Measurements from ENCODE around the gene PADI2. TPM values are rescaled to one million over a fixed set of nuclear protein-coding genes. Genes with fewer than 3 reads are reported as not detected.
"Not testable (repeated sequence)": the region's sequence is repeated elsewhere in the genome, so short reads cannot be mapped to it uniquely, and the experiment has no call there.

The PADI2 gene
- total and polyA plus RNA-seq, 2 donors, result 0.48 to 5.6 TPM

- Histone ChIP-seq H3K4me1 (ENCODE audit: insufficient read depth) (no peaks in the 10 kb centered on the region), H3K27ac (ENCODE audit: low read depth) (no peak overlapping the region), H3K36me3 (ENCODE audit: insufficient read depth) (no peaks in the 10 kb centered on the region), H3K4me3 (ENCODE audit: low read depth, low read length) (no peak overlapping the region)
- WGBS, result 88% methylated on average over 16 of the region's 16 CpGs
- DNase-seq (ENCODE audit: extremely low spot score), result no peak
These were observed 40.0 kb downstream of the PADI2 start for GRCh38 chr1:17078991-17079868.

- DNase-seq (ENCODE audit: extremely low spot score), result no peak
- no peaks in the 10 kb centered on the region for H3K36me3 ChIP-seq (ENCODE audit: insufficient read depth)
- H3K27ac ChIP-seq (ENCODE audit: low read depth), result no peak overlapping the region
- WGBS, result 79% methylated on average over 17 of the region's 17 CpGs
- no peaks in the 10 kb centered on the region for H3K4me1 ChIP-seq (ENCODE audit: insufficient read depth)
- H3K4me3 ChIP-seq (ENCODE audit: low read depth, low read length), result no peak overlapping the region
These were observed 43.6 kb downstream of the PADI2 start for GRCh38 chr1:17075470-17076255.

GRCh38 chr1:17071794-17072193 is 47.5 kb downstream of the PADI2 start:
- 81% methylated on average over 6 of the region's 6 CpGs for WGBS
- DNase-seq (ENCODE audit: extremely low spot score), result no peak
- H3K4me1 ChIP-seq (ENCODE audit: insufficient read depth), result no peaks in the 10 kb centered on the region
- no peak overlapping the region for H3K4me3 ChIP-seq (ENCODE audit: low read depth, low read length)
- H3K27ac ChIP-seq (ENCODE audit: low read depth), result no peak overlapping the region
- no peaks in the 10 kb centered on the region for H3K36me3 ChIP-seq (ENCODE audit: insufficient read depth)

- H3K4me1 ChIP-seq (ENCODE audit: insufficient read depth), result no peaks in the 10 kb centered on the region
- H3K27ac ChIP-seq (ENCODE audit: low read depth), result no peak overlapping the region
- DNase-seq (ENCODE audit: extremely low spot score), result no peak
- no peaks in the 10 kb centered on the region for H3K36me3 ChIP-seq (ENCODE audit: insufficient read depth)
- WGBS, result 71% methylated on average over 10 of the region's 10 CpGs
- no peak overlapping the region for H3K4me3 ChIP-seq (ENCODE audit: low read depth, low read length)
These were observed 49.1 kb downstream of the PADI2 start for GRCh38 chr1:17070163-17070525.

GRCh38 chr1:17069452-17070162 is 49.6 kb downstream of the PADI2 start:
- Histone ChIP-seq H3K36me3 (ENCODE audit: insufficient read depth) (no peaks in the 10 kb centered on the region), H3K4me3 (ENCODE audit: low read depth, low read length) (no peak overlapping the region), H3K4me1 (ENCODE audit: insufficient read depth) (no peaks in the 10 kb centered on the region), H3K27ac (ENCODE audit: low read depth) (no peak overlapping the region)
- 90% methylated on average over 6 of the region's 6 CpGs for WGBS
- DNase-seq (ENCODE audit: extremely low spot score), result no peak

GRCh38 chr1:17068789-17069188 is 50.5 kb downstream of the PADI2 start:
- Histone ChIP-seq H3K27ac (ENCODE audit: low read depth) (no peak overlapping the region), H3K4me1 (ENCODE audit: insufficient read depth) (no peaks in the 10 kb centered on the region), H3K36me3 (ENCODE audit: insufficient read depth) (no peaks in the 10 kb centered on the region), H3K4me3 (ENCODE audit: low read depth, low read length) (no peak overlapping the region)
- 83% methylated on average over 12 of the region's 12 CpGs for WGBS
- no peak for DNase-seq (ENCODE audit: extremely low spot score)

GRCh38 chr1:17067465-17068240 is 51.6 kb downstream of the PADI2 start:
- no peaks in the 10 kb centered on the region for H3K4me1 ChIP-seq (ENCODE audit: insufficient read depth)
- no peak overlapping the region for H3K27ac ChIP-seq (ENCODE audit: low read depth)
- no peak for DNase-seq (ENCODE audit: extremely low spot score)
- no peaks in the 10 kb centered on the region for H3K36me3 ChIP-seq (ENCODE audit: insufficient read depth)
- no peak overlapping the region for H3K4me3 ChIP-seq (ENCODE audit: low read depth, low read length)
- WGBS, result 84% methylated on average over 10 of the region's 10 CpGs

- no peak overlapping the region for H3K4me3 ChIP-seq (ENCODE audit: low read depth, low read length)
- no peak overlapping the region for H3K27ac ChIP-seq (ENCODE audit: low read depth)
- 73% methylated on average over 3 of the region's 3 CpGs for WGBS
- no peak for DNase-seq (ENCODE audit: extremely low spot score)
- no peaks in the 10 kb centered on the region for H3K36me3 ChIP-seq (ENCODE audit: insufficient read depth)
- no peaks in the 10 kb centered on the region for H3K4me1 ChIP-seq (ENCODE audit: insufficient read depth)
These were observed 52.2 kb downstream of the PADI2 start for GRCh38 chr1:17067069-17067426.

- no peak overlapping the region for H3K27ac ChIP-seq (ENCODE audit: low read depth)
- no peaks in the 10 kb centered on the region for H3K36me3 ChIP-seq (ENCODE audit: insufficient read depth)
- no peak for DNase-seq (ENCODE audit: extremely low spot score)
- H3K4me3 ChIP-seq (ENCODE audit: low read depth, low read length), result no peak overlapping the region
- no peaks in the 10 kb centered on the region for H3K4me1 ChIP-seq (ENCODE audit: insufficient read depth)
- WGBS, result 81% methylated on average over 11 of the region's 11 CpGs
These were observed 52.7 kb downstream of the PADI2 start for GRCh38 chr1:17066361-17067068.

GRCh38 chr1:17065666-17066065 is 53.6 kb downstream of the PADI2 start:
- H3K27ac ChIP-seq (ENCODE audit: low read depth), result no peak overlapping the region
- no peak for DNase-seq (ENCODE audit: extremely low spot score)
- H3K4me3 ChIP-seq (ENCODE audit: low read depth, low read length), result no peak overlapping the region
- no peaks in the 10 kb centered on the region for H3K4me1 ChIP-seq (ENCODE audit: insufficient read depth)
- no peaks in the 10 kb centered on the region for H3K36me3 ChIP-seq (ENCODE audit: insufficient read depth)
- WGBS, result 84% methylated on average over 7 of the region's 7 CpGs

- not testable (repeated sequence) for H3K27ac ChIP-seq (ENCODE audit: low read depth); H3K4me1 ChIP-seq (ENCODE audit: insufficient read depth); DNase-seq (ENCODE audit: extremely low spot score); H3K36me3 ChIP-seq (ENCODE audit: insufficient read depth); H3K4me3 ChIP-seq (ENCODE audit: low read depth, low read length)
- WGBS, result 80% methylated on average over 7 of the region's 7 CpGs
These were observed 56.5 kb downstream of the PADI2 start for GRCh38 chr1:17062751-17063150.

- no peak for DNase-seq (ENCODE audit: extremely low spot score)
- WGBS, result 75% methylated on average over 2 of the region's 2 CpGs
- Histone ChIP-seq H3K4me3 (ENCODE audit: low read depth, low read length) (no peak overlapping the region), H3K36me3 (ENCODE audit: insufficient read depth) (no peaks in the 10 kb centered on the region), H3K27ac (ENCODE audit: low read depth) (no peak overlapping the region), H3K4me1 (ENCODE audit: insufficient read depth) (no peaks in the 10 kb centered on the region)
These were observed 57.4 kb downstream of the PADI2 start for GRCh38 chr1:17061892-17062291.

- Histone ChIP-seq H3K4me1 (ENCODE audit: insufficient read depth) (peaks cover 1% of the 10 kb centered on the region), H3K36me3 (ENCODE audit: insufficient read depth) (no peaks in the 10 kb centered on the region), H3K27ac (ENCODE audit: low read depth) (no peak overlapping the region), H3K4me3 (ENCODE audit: low read depth, low read length) (no peak overlapping the region)
- WGBS, result 80% methylated on average over 3 of the region's 3 CpGs
- DNase-seq (ENCODE audit: extremely low spot score), result no peak
These were observed 57.8 kb downstream of the PADI2 start for GRCh38 chr1:17061486-17061885.

All from urinary bladder (tissue), 4 donors.